HG03095 (cell line): Measurements from ENCODE around the gene MORF4L1.
A peak's percentile ranks its signal among the peaks of the same experiment; 100 is the strongest.
"Not testable (repeated sequence)": the region's sequence is repeated elsewhere in the genome, so short reads cannot be mapped to it uniquely, and the experiment has no call there.

ENCODE experiments used
- ATAC-seq: cut with Tn5 transposase; IDR thresholded peaks from one replicate; pipeline ENCODE4 v1.9.1; 2021; ENCODE audit warnings: moderate library complexity; ENCODE audit not compliant: unreplicated experiment

Gene MORF4L1

GRCh38 chr15:78925076-78925624 lies 52.5 kb downstream of the MORF4L1 start:
- ATAC-seq: no peak

- no peak for ATAC-seq
Measured at GRCh38 chr15:78925956-78926743, 53.5 kb downstream of the MORF4L1 start.

GRCh38 chr15:78927077-78927790 lies 54.5 kb downstream of the MORF4L1 start:
- no peak for ATAC-seq

GRCh38 chr15:78928176-78928575 lies 55.5 kb downstream of the MORF4L1 start:
- ATAC-seq: not testable (repeated sequence)

GRCh38 chr15:78928616-78929093 lies 56.0 kb downstream of the MORF4L1 start:
- ATAC-seq: no peak

- no peak for ATAC-seq
Measured at GRCh38 chr15:78929536-78930264, 57.0 kb downstream of the MORF4L1 start.

- no peak for ATAC-seq
Measured at GRCh38 chr15:78930577-78931388, 58.1 kb downstream of the MORF4L1 start.

- ATAC-seq: no peak
Measured at GRCh38 chr15:78931439-78932257, 59.0 kb downstream of the MORF4L1 start.

GRCh38 chr15:78932258-78932808 lies 59.6 kb downstream of the MORF4L1 start:
- no peak for ATAC-seq

- ATAC-seq: no peak
Measured at GRCh38 chr15:78933187-78933822, 60.6 kb downstream of the MORF4L1 start.

GRCh38 chr15:78933823-78934654 lies 61.3 kb downstream of the MORF4L1 start:
- no peak for ATAC-seq

- ATAC-seq: no peak
Measured at GRCh38 chr15:78934655-78935023, 61.9 kb downstream of the MORF4L1 start.

GRCh38 chr15:78937132-78937739 lies 64.5 kb downstream of the MORF4L1 start:
- no peak for ATAC-seq

- ATAC-seq: peak; percentile 53
Measured at GRCh38 chr15:78938658-78939488, 66.2 kb downstream of the MORF4L1 start.

- no peak for ATAC-seq
Measured at GRCh38 chr15:78942741-78943140, 70.1 kb downstream of the MORF4L1 start.

GRCh38 chr15:78943692-78944091 lies 71.0 kb downstream of the MORF4L1 start:
- ATAC-seq: peak; percentile 3

GRCh38 chr15:78944202-78944625 lies 71.5 kb downstream of the MORF4L1 start:
- peak; percentile 15 for ATAC-seq
